GM18909 (cell line): ENCODE results near the gene CCR9.

ENCODE experiments used
- ATAC-seq: cut with Tn5 transposase; IDR thresholded peaks from one replicate; pipeline ENCODE4 v1.9.1; 2021; ENCODE audit warnings: mild to moderate bottlenecking; ENCODE audit not compliant: unreplicated experiment, poor library complexity

The CCR9 gene

GRCh38 chr3:45870099-45870498 lies 16.2 kb upstream of the CCR9 start:
- no peak for ATAC-seq

DNA sequence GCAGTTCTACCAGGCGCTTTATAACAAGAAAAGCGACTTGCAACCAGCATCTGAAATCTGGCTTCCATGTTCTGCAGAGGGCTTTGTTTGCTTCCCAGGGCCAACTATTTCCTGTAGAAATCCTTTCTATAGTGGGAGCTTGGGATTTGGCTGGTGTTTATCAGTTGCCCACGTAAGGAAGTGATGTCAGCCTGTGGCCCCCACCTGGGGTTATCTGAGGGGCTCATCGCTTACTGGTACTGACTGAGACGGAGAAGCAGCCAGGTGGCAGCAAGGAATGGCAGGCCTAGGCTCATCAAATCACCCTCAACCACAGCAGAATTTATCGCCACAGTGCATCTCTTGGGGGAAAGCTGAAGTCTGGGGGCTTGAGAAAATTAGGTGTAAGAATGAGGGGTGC lies 14.6 kb upstream of the CCR9 start:
- ATAC-seq: no peak

DNA sequence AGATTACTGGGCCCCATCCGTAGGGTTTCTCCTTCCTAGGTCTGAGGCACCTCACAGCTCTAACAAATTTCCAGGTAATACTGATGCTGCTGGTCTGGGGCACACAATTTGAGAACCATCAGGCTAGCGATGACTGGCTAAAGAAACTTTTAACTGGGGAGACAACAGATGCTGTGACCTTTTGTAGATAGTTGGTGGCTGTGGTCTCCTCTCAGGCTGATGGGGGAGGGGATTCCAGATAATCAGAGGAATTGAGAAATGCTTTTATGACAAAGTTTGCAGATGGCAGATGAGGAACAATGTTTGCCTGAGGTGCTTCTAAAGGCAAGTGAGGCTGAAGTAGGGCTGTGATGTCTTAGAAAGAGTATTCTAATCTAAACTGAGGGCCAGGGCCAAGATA lies 13.8 kb upstream of the CCR9 start:
- ATAC-seq: no peak

DNA sequence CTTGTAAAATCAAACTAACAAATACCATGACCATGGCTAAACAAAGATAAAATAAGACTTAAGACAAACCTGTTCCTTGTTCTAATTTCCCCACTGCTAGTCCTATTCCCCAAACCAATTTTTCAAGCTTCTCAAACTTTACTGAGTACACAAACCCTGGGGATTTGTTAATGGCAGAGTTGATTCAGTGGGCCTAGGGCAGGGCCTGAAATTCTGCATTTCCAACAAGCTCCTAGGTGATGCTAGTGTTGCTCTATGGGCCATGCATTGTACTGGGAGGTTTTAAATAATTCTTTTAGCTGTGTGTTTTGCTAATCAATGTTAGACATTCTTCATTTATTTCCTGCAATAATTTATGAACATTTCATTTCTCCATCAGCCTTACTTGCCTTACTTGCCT lies 13.3 kb upstream of the CCR9 start:
- ATAC-seq: no peak

DNA sequence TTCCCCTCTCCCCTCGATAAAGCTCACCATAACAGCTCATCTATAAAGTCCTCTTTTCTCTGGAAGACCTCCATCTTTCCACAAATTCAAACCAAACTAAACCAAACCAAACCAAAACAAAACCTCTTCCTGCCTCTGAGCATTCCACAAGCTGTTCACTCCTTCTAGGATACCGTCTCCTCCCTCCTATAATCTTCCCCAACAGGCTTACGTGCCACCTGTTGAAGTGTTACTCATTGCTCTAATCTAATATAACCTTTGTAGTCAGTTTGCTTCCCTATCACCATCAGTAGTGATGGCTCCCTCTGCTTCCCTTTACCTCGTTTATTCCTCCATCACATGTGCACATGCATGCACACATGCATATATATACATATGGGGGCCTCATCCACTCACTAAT lies 12.7 kb upstream of the CCR9 start:
- ATAC-seq: no peak

- ATAC-seq: no peak
Observed at GRCh38 chr3:45874677-45875346, 11.5 kb upstream of the CCR9 start.

DNA sequence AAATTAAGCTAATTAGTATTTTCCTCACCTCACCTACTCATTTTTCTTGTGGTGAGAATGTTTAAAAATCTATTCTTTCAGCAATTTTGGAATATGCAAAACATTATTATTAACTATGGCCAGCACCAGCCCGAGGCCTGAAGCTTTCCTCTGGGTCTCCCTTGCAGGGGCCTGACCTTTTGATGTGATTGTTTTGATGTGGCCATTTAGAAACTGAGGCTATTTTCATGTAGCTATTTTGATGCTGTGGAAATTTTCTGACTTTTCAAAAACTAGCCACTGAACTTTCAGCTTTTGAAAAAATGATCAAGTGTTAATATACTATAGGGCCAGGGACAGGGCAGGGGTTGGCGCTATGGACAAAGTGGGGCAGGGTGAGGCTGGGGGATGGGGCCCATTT lies 8.2 kb upstream of the CCR9 start:
- ATAC-seq: no peak

DNA sequence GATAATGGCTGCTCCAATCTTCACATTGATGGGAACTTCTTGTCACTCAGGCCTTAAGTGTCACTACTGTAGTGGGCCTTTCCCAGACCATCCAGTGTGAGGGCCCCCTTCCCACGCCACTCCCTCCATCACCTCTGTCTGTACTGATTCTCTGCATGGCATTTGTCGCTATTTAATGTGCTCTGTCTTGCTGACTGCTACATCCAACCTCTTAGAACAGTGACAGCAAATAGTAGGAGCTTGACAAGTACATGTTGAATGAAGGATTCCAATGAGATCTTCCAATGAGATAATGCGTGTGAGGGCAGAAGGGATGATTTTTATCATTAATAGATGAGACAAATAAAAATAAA lies 5.6 kb upstream of the CCR9 start:
- no peak for ATAC-seq

DNA sequence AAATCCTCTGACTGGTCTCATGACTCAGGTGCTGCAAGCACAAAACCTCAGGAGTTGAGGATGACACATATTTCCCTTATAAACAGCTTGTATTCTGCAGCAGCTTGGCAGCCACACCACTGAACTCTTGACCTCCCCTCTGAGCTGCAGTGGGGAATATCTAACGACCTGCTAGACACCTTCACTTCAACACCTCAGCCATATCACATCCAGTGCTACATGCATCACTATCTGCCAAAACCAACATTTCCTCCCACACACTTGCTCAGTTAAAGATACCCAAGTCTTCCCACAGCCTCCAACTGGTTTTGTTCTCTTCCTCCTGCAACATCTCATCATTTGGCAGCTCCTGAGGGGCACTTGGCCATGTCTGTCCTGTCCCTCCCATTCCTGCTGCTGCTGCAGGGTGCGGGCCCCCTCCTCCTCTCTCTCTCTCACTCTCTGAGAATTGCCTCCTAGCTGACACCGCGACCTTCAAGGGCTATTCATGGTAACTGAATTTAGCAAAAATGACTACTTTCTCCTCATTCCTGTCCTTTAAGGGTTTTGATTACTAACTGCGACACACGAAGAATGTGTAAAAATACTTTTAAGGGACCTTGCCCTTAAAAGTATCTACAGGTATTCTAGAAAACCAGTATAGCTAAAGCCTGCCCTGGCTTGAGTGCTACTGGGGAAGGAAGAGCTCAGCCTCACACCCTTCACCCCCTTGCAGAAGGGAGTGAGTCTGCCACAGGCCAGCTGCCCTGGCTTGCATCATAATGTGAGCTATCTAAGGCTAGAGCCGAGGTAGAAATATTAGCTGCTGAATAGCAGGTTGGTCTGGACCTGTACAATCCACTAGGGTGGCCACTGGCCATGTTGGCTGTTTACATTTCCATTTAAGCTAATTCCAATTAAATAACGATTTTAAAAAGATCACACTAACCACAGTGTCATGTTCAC lies 5.0 kb upstream of the CCR9 start:
- ATAC-seq: no peak

DNA sequence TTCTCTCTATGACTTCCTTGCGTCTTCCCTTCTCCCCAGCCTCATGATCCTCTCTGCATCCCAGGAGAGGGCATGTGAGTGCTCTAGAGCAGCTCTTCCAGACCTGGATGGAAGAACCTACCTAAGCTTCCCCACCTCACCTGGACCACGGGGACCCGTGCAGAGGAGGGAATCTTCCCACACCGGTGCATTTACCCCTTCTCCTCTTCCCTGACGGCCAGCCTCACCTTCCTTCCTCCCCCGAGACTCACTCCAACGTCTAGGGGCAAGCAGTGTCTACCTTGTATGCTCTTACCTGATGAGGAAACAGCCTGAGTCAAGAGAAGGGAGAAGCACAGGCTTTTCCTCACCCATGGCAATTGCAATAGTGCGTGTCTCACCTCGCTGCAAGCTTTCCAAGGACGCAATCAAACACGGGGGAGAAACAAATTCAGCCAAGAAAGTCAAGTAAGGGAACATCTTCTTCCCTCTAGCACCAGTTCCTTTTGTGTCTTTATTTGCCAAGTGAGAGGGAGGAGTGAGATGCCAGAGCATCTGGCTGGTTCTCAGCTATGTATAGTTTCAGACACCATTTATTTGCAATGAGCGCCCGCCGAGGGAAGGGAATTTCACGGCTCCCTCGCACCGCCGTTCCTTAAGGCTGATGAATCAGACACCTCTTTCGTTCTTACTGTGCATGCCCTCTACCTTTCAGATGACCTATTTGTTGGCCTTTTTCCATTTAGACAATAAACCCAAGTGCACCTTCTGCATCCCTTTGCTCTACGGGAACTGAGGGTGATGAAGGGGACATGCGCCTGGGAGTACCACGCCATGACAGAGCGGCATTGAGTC lies 1.8 kb upstream of the CCR9 start:
- no peak for ATAC-seq

DNA sequence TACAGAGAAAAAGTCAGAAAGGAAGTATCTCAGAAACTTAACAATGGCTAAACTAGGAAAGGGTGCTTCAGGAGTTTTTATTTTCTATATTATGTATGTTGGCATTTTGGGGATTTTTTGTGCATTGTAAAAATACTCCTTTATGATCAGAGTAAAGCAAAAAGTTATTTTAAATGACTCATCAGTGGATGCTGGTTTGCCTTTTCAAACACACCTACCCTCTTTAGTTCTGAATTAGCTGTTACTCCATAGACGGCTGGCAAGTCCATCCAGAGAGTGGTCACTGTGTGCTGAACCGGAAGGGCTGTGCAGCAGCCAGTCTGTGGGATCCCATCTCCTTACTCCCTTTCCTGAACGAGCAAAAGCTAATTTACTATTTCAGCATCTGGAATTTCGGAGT lies 942 bp downstream of the CCR9 start:
- ATAC-seq: no peak

- ATAC-seq: no peak
Observed at GRCh38 chr3:45887759-45888511, 1.6 kb downstream of the CCR9 start.

DNA sequence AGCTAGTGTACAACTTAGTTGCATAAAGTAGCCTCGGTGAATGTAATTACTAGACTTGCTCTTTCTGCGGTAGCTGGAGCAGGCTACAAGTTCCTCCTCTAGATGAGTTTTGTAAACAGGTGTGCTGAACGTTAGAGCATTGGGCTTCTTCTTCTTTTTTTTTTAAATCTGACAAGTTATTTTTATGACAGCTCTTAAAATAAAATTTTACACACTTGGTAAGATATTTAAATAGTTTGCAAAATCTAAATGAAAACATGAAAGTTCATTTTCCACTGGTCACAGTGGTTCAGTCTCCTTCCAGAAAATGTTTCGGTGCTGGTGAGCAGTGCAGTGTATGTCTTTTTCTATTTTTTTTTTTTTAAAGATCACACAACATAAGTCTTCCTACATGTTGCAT lies 3.0 kb downstream of the CCR9 start:
- no peak for ATAC-seq

- ATAC-seq: no peak
Observed at GRCh38 chr3:45890405-45890804, 4.1 kb downstream of the CCR9 start.

DNA sequence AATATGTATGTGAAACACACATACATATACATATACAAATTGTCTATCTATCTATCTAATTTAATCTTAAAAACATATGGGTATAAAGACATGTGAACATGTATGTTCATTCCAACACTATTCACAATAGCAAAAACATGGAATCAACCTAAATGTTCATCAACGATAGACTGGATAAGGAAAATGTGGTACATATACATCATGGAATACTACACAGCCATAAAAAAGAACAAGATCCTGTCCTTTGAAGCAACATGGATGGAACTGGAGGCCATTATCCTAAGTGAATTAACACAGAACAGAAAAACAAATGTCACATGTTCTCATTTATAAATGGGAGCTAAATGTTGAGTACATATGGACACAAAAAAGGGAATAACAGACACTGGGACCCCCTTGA lies 5.8 kb downstream of the CCR9 start:
- no peak for ATAC-seq

- no peak for ATAC-seq
Observed at GRCh38 chr3:45894015-45894414, 7.7 kb downstream of the CCR9 start.

DNA sequence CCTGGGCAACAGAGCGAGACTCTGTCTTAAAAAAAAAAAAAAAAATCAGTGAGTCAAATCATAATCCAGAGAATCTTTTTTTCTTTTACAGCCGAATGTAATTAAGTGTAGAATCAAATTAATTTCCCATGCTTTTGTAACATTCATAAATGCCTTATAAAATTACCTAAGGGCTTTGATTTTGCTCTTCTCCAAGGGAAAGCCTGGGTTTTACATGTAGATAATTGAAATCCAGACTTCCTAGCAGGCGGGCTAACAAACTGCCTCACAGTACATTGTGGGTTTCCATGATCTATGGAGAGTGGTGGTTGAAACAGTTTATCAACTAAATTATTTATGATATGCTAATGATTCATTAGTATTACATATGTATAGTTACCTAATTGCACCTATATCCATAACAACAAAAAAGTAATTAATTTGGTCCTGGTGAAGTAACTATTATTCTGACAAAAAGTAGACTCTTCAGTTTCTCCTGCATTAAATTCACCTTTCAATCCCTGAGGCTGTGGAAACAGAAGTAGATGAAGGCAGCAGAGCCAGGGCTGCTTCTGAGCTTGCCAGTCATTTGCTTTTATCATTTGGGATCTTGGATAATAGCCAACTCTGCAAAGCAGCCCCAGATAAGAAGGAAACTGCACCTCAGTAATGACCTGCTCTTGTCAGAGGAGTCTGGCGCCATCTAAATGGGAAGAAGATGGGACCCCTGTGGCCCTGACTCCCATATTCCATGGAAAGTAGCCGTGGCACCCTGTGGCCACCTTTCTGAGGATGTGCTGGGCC lies 9.5 kb downstream of the CCR9 start:
- ATAC-seq: no peak

DNA sequence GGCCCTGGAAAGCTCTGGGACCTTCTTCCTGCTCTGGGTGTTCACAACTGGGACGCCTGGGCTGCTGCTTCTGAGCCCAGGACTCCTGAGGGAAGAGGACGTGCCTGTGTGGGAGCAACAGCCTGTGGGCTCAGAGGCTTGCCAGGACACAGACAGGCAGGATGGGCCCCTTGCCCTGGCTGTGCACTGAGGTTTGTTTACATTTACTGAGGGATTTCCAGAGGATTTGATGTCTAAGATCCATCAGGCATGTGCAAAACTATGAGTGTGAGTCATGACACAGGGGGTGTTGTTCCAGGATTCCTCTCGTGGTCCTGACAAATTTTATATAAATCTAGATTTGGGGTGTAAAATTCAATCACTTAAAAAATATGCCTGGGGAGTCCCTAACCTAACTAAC lies 10.6 kb downstream of the CCR9 start:
- ATAC-seq: no peak

- ATAC-seq: no peak
Observed at GRCh38 chr3:45904931-45905330, 18.6 kb downstream of the CCR9 start.

DNA sequence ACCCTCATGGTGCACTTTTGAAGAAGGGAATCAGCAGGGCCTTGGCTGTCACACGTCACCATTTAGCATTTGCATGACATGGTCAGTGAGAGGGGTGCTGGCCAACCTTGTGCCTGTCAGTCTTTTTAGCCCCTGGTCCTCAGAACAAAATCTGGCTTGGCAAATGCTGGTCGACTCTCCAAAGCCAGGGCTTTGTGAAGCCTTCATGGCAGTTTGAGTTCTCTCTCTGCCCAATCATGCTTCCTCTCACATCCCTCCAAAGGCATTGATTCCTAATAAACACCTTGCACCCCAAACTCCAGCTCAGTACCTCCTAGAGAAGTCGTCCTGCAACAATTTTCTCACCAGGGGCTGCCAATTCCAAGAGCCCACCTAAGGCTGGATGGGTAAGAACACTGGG lies 19.4 kb downstream of the CCR9 start:
- ATAC-seq: no peak
